H9 (cell line): ENCODE measurements around the gene MAPT. TPM values are rescaled to one million over a fixed set of nuclear protein-coding genes. Genes with fewer than 3 reads are reported as not detected.

Experiments used
- DNase-seq: peaks from one replicate; pipeline ENCODE4 v3.0.0-alpha.2; 2017
- H2AFZ ChIP-seq: one replicate; pipeline ENCODE4 v1.6.1; 2013; ENCODE audit warnings: mild to moderate bottlenecking, low read length, control low read depth, moderate library complexity
- H2AK5ac ChIP-seq: 2 replicates; pipeline ENCODE4 v1.6.1; 2013; ENCODE audit warnings: low read length, control low read depth, mixed read lengths; ENCODE audit not compliant: insufficient read length
- H2BK120ac ChIP-seq: one replicate; pipeline ENCODE4 v1.6.1; 2013; ENCODE audit warnings: low read depth, mild to moderate bottlenecking, low read length, control low read depth, inconsistent platforms; ENCODE audit not compliant: poor library complexity, severe bottlenecking
- H2BK12ac ChIP-seq: 2 replicates; pipeline ENCODE4 v1.6.1; 2013; ENCODE audit warnings: low read length, control low read depth, mixed read lengths, low read depth; ENCODE audit not compliant: insufficient read length
- H2BK15ac ChIP-seq: 2 replicates; pipeline ENCODE4 v1.6.1; 2013; ENCODE audit warnings: low read depth, low read length, control low read depth
- H2BK20ac ChIP-seq: one replicate; pipeline ENCODE4 v1.6.1; 2013; ENCODE audit warnings: low read depth, mild to moderate bottlenecking, low read length, control low read depth, inconsistent platforms; ENCODE audit not compliant: poor library complexity, severe bottlenecking
- H2BK5ac ChIP-seq: 2 replicates; pipeline ENCODE4 v1.6.1; 2013; ENCODE audit warnings: low read length, control low read depth, mixed read lengths; ENCODE audit not compliant: insufficient read length
- H3K14ac ChIP-seq: 2 replicates; pipeline ENCODE4 v1.6.1; 2013; ENCODE audit warnings: low read length, control low read depth; ENCODE audit not compliant: insufficient read depth
- H3K18ac ChIP-seq: 2 replicates; pipeline ENCODE4 v1.6.1; 2013; ENCODE audit warnings: low read depth, mild to moderate bottlenecking, mixed read lengths, low read length, control low read depth; ENCODE audit not compliant: insufficient read length
- H3K23ac ChIP-seq: 2 replicates; pipeline ENCODE4 v1.6.1; 2013; ENCODE audit warnings: low read length, control low read depth, mixed read lengths, low read depth; ENCODE audit not compliant: insufficient read length
- H3K23me2 ChIP-seq: 2 replicates; pipeline ENCODE4 v1.6.1; 2013; ENCODE audit warnings: low read depth, mild to moderate bottlenecking, mixed read lengths, low read length, control low read depth; ENCODE audit not compliant: insufficient read length, poor library complexity, severe bottlenecking
- H3K27ac ChIP-seq: 2 replicates; pipeline ENCODE4 v1.5.1; 2013; ENCODE audit warnings: low read length, control low read depth, mixed read lengths, low read depth; ENCODE audit not compliant: insufficient read length
- H3K27me3 ChIP-seq: 2 replicates; pipeline ENCODE4 v1.6.1; 2013; ENCODE audit warnings: low read length, control low read depth, inconsistent platforms; ENCODE audit not compliant: insufficient read depth
- H3K4ac ChIP-seq: 2 replicates; pipeline ENCODE4 v1.6.1; 2013; ENCODE audit warnings: low read depth, mild to moderate bottlenecking, control low read depth, inconsistent platforms, low read length, moderate library complexity
- H3K4me1 ChIP-seq: 2 replicates; pipeline ENCODE4 v1.6.1; 2013; ENCODE audit warnings: low read length, control low read depth, inconsistent platforms; ENCODE audit not compliant: insufficient read depth
- H3K4me2 ChIP-seq: 2 replicates; pipeline ENCODE4 v1.6.1; 2013; ENCODE audit warnings: low read length, control low read depth, mixed read lengths; ENCODE audit not compliant: insufficient read length, insufficient read depth
- H3K56ac ChIP-seq: 2 replicates; pipeline ENCODE4 v1.6.1; 2013; ENCODE audit warnings: low read depth, mild to moderate bottlenecking, mixed read lengths, low read length, control low read depth; ENCODE audit not compliant: insufficient read length
- H3K79me1 ChIP-seq: 2 replicates; pipeline ENCODE4 v1.6.1; 2013; ENCODE audit warnings: low read depth, mild to moderate bottlenecking, moderate library complexity, low read length, control low read depth, inconsistent platforms; ENCODE audit not compliant: insufficient read depth, poor library complexity, severe bottlenecking
- H3K79me2 ChIP-seq: 2 replicates; pipeline ENCODE4 v1.6.1; 2013; ENCODE audit warnings: low read length, control low read depth, inconsistent platforms; ENCODE audit not compliant: insufficient read depth
- H3K9ac ChIP-seq: 2 replicates; pipeline ENCODE4 v1.6.1; 2013; ENCODE audit warnings: low read length, control low read depth, mixed read lengths; ENCODE audit not compliant: insufficient read length; ENCODE audit errors: extremely low read depth
- H3K9me3 ChIP-seq: one replicate; pipeline ENCODE4 v1.6.1; 2013; ENCODE audit warnings: low read depth, low read length, inconsistent platforms; ENCODE audit not compliant: control insufficient read depth
- H3T11ph ChIP-seq: one replicate; pipeline ENCODE4 v1.6.1; 2013; ENCODE audit warnings: mild to moderate bottlenecking, low read length, control low read depth, inconsistent platforms
- H4K20me1 ChIP-seq: one replicate; pipeline ENCODE4 v1.6.1; 2013; ENCODE audit not compliant: control insufficient read depth, insufficient read length, insufficient read depth
- H4K5ac ChIP-seq: 2 replicates; pipeline ENCODE4 v1.6.1; 2013; ENCODE audit warnings: low read depth, mild to moderate bottlenecking, mixed read lengths, low read length, control low read depth; ENCODE audit not compliant: insufficient read length
- H4K8ac ChIP-seq: replicated peaks from 2 replicates; pipeline ENCODE4 v1.6.1; 2013; ENCODE audit warnings: low read length, control low read depth, mixed read lengths, low read depth; ENCODE audit not compliant: insufficient read length
- H4K91ac ChIP-seq: 2 replicates; pipeline ENCODE4 v1.6.1; 2013; ENCODE audit warnings: low read depth, mild to moderate bottlenecking, moderate library complexity, mixed read lengths, low read length, control low read depth; ENCODE audit not compliant: insufficient read length
- H3K27ac Mint-ChIP-seq, 3 experiments: 2 replicates in 2 of 3; 3 replicates in 1 of 3; pipeline ENCODE4 v1.8.0; 2020 to 2021; ENCODE audit warnings: mixed read lengths in 3 of 3, mild to moderate bottlenecking in 1 of 3, moderate library complexity in 1 of 3
- H3K27me3 Mint-ChIP-seq: 2 replicates; pipeline ENCODE4 v1.8.0; 2021; ENCODE audit warnings: low read depth, mild to moderate bottlenecking, moderate library complexity, mixed read lengths
- H3K36me3 Mint-ChIP-seq, 3 experiments: 2 replicates in 2 of 3; 3 replicates in 1 of 3; pipeline ENCODE4 v1.8.0; 2020 to 2021; ENCODE audit warnings: low read depth in 3 of 3, mixed read lengths in 3 of 3; ENCODE audit not compliant: insufficient read depth in 1 of 3
- H3K4me1 Mint-ChIP-seq, 2 experiments: 2 replicates each; pipeline ENCODE4 v1.8.0; 2020; ENCODE audit warnings: mixed read lengths in 2 of 2
- H3K4me3 Mint-ChIP-seq, 2 experiments: 2 replicates in 1 of 2; 3 replicates in 1 of 2; pipeline ENCODE4 v1.8.0; 2020 to 2021; ENCODE audit warnings: mild to moderate bottlenecking in 2 of 2, mixed read lengths in 2 of 2, moderate library complexity in 1 of 2
- H3K9me3 Mint-ChIP-seq, 2 experiments: 2 replicates in 1 of 2; 3 replicates in 1 of 2; pipeline ENCODE4 v1.8.0; 2020; ENCODE audit warnings: mild to moderate bottlenecking in 2 of 2, mixed read lengths in 2 of 2, moderate library complexity in 1 of 2
- CTCF ChIP-seq: fragments of 200-600 bp; sonication (generic); conservative IDR thresholded peaks from 3 replicates; pipeline ENCODE4 v1.8.0; 2021; ENCODE audit warnings: antibody characterized with exemption, mild to moderate bottlenecking
- WGBS: extraction: QIAGEN DNeasy Blood & Tissue Kit; methylation state at CpG from one replicate; pipeline ENCODE4 v1.1.7; 2013; ENCODE audit warnings: missing lambda C conversion rate, low lambda C conversion rate, mixed read lengths; ENCODE audit not compliant: insufficient read length; ENCODE audit errors: extremely low coverage; 5-methylcytosine and 5-hydroxymethylcytosine counted together
- total RNA-seq: library from RNA; stranded (reverse); gene quantifications from 2 replicates; pipeline ENCODE4 v1.2.1, GENCODE V29; 2021

The MAPT gene
- total RNA-seq, 1 experiment from 2014 or later, result 1.6 TPM

- peak overlapping the region in 1 of 3 experiments; percentile 62; a peak in 1 of 7 replicates for H3K27ac Mint-ChIP-seq
- TF ChIP-seq CTCF, result no peak
- no peaks in the 10 kb centered on the region for H3K4me1 ChIP-seq
- H2BK5ac ChIP-seq, result no peak overlapping the region
- peaks cover 3% of the 10 kb centered on the region; the same call in 1 of the 2 replicates for H3K27me3 ChIP-seq
- no peak overlapping the region for H4K8ac ChIP-seq
- H3K4me2 ChIP-seq, result no peak overlapping the region
- H3K36me3 Mint-ChIP-seq, result no peaks in the 10 kb centered on the region
- no peak overlapping the region for H2AK5ac ChIP-seq
- no peak overlapping the region for H3K4me3 Mint-ChIP-seq
- no peak overlapping the region for H3K4ac ChIP-seq
- no peak overlapping the region for H4K91ac ChIP-seq
- H3K9me3 Mint-ChIP-seq, result 0 out of 5 replicates have a peak, but pooled peaks cover 0 to 3% of the 10 kb centered on the region in 2 experiments
- no peaks in the 10 kb centered on the region for H3K23me2 ChIP-seq
- H3K27ac ChIP-seq, result no peak overlapping the region
- DNase-seq, result no peak
- H2BK12ac ChIP-seq, result no peak overlapping the region
- H3K79me2 ChIP-seq, result no peaks in the 10 kb centered on the region
- H3T11ph ChIP-seq, result no peak overlapping the region
- H2BK20ac ChIP-seq, result no peak overlapping the region
- H3K4me1 Mint-ChIP-seq, result 0 out of 4 replicates have a peak, but pooled peaks cover 0 to 3% of the 10 kb centered on the region in 2 experiments
- no peaks in the 10 kb centered on the region for H4K20me1 ChIP-seq
- no peaks in the 10 kb centered on the region for H3K79me1 ChIP-seq
- no peak overlapping the region for H3K9ac ChIP-seq
- H3K9me3 ChIP-seq, result no peaks in the 10 kb centered on the region
- H3K14ac ChIP-seq, result no peak overlapping the region
- H3K18ac ChIP-seq, result no peak overlapping the region
- WGBS, result no CpG with 5 or more reads among the region's 1 CpG
- peaks cover 28% of the 10 kb centered on the region for H3K27me3 Mint-ChIP-seq
- no peak overlapping the region for H2BK15ac ChIP-seq
- no peak overlapping the region for H2AFZ ChIP-seq
- no peak overlapping the region for H3K56ac ChIP-seq
- H4K5ac ChIP-seq, result no peak overlapping the region
- H2BK120ac ChIP-seq, result no peak overlapping the region
- no peak overlapping the region for H3K23ac ChIP-seq
These were observed 42.5 kb upstream of the MAPT start for GRCh38 chr17:45851873-45852272.
